Stimulated activated CD8-positive, alpha-beta memory T cell treated with anti-CD3 and anti-CD28 coated beads, Interleukin-2, amount 100 ng/mL, for 1 hour (primary cell): Measurements from ENCODE around the gene PAGE3.

Experiments
- DNase-seq, 2 donors: peaks; one replicate each; pipeline ENCODE4 v3.0.0-alpha.2; 2020; ENCODE audit warnings: low read depth in 2 of 2

Gene PAGE3

GRCh38 chrX:55264816-55265215, at the start of gene PAGE3:
TSS of gene PAGE3 (minus strand) at chrX:55264916. CDS start at chrX:55263903, 1,013 bp downstream.
- DNase-seq, result no peak

GRCh38 chrX:55312655-55313054, 47.9 kb upstream of the PAGE3 start:
- DNase-seq, result no peak

GRCh38 chrX:55290963-55291362, 26.2 kb upstream of the PAGE3 start:
- no peak for DNase-seq

- no peak for DNase-seq
Observed at GRCh38 chrX:55279832-55280231, 15.1 kb upstream of the PAGE3 start.

GRCh38 chrX:55260806-55261205, 3.9 kb downstream of the PAGE3 start:
- no peak for DNase-seq

- DNase-seq, result no peak
Observed at GRCh38 chrX:55253528-55253927, 11.2 kb downstream of the PAGE3 start.

- no peak for DNase-seq
Observed at GRCh38 chrX:55240788-55241340, 23.9 kb downstream of the PAGE3 start.

GRCh38 chrX:55220119-55220794, 44.5 kb downstream of the PAGE3 start, which contains the start of gene PAGE5:
TSS of gene PAGE5 (plus strand) at chrX:55220346. CDS start at chrX:55221383, 1,037 bp downstream.
- no peak for DNase-seq

GRCh38 chrX:55213381-55213780, 51.3 kb downstream of the PAGE3 start:
- no peak for DNase-seq

GRCh38 chrX:55210931-55211677, 53.6 kb downstream of the PAGE3 start:
- DNase-seq, result no peak
